A204.1 (cell line): ENCODE results near the gene IFT88.
"Not testable (repeated sequence)": the region's sequence is repeated elsewhere in the genome, so short reads cannot be mapped to it uniquely, and the experiment has no call there.

Source experiments
- FAIRE-seq: peaks from 2 replicates; lab custom pipeline; 2012; peaks lifted over from hg19 to GRCh38; lab: Jason Lieb, UNC

Gene IFT88

GRCh38 chr13:20633802-20634201 lies 66.8 kb downstream of the IFT88 start:
- no peak for FAIRE-seq

DNA sequence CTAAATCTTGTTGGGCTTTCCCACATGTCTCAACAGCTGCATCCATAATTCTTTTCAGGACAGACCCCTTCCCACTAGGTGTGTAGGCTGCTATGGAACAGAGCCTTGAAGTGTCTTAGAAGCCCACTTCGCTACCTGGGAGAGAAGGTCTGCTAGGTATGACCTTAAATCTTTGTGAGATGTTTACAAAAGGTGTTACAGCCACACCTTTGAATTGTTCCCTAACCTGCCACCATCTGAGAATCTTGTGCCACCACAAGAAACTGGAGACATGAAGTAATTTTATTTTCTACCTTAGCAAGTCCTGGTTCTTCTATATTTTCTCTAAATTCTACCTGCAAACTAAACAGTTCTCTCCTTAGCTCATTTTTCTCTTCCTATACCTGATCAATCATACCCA lies 69.1 kb downstream of the IFT88 start:
- FAIRE-seq, result no peak

- FAIRE-seq, result no peak
Measured at GRCh38 chr13:20637811-20638210, 70.9 kb downstream of the IFT88 start.

- no peak for FAIRE-seq
Measured at GRCh38 chr13:20647758-20648157, 80.8 kb downstream of the IFT88 start.

- no peak for FAIRE-seq
Measured at GRCh38 chr13:20652946-20653345, 86.0 kb downstream of the IFT88 start.

GRCh38 chr13:20654156-20654555 lies 87.2 kb downstream of the IFT88 start:
- FAIRE-seq, result no peak

DNA sequence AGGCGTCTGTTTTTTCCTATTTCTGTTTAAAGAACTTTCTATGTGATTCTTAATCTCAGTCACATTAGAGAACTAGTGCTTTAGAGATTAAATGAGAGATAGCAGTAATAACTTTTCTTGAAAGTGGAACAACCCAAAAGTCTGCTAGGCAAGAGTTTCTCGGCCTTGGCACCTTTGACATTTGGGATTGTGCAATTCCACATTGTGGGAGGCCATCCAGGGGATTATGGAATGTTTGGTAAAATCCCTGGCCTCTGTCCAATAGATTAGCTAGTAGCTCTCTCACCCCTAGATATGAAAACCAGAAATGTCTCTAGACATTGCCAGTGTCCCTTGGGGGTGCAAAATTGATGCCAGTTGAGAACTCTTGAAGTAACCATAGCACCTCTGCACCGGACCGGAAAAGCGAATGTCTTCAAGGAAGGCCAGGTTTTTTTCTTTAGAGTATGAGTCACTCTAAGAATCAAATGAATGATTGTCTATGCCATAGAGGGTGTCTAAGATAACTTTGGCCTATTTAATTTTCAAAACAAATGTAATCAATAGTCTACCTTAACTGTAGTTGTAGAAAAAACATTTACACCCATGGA lies 91.6 kb downstream of the IFT88 start:
- no peak for FAIRE-seq

DNA sequence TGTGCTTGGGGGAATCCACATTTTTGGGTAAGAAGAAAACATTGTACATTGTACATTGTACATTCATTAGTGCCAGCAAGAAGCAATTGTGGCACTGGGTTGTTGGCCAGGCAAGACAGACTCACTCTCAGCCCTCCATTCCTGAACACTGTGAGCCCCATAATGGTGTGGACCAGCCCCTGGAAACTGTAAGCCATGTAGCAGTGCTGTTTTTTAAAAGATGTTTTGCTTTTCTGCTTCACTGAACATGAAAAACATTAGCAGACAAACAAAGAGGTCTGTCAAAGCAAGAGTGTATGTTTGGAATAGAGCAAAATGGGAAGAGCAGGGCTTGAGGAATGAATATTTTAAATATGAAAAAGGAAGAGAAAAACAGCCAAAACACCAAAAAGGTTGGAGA lies 97.4 kb downstream of the IFT88 start:
- no peak for FAIRE-seq

DNA sequence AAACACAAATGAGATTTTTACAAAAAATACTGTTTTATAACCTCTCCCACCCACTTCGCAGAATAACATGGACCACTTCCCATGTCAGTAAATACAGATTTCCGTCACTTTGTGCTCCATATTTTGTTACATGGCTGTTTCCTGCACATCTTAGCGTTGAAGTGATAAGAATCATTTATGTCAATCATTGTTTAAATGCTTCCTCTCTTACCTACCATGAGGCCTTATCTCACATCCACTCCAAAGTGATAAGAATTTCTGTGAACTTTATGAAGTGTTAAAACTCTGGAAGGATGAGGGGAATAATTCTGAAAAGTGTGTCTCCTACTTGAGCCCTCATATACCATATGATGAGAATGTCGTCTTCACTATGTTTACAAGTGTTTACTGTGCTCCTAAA lies 100.0 kb downstream of the IFT88 start:
- no peak for FAIRE-seq

- no peak for FAIRE-seq
Measured at GRCh38 chr13:20667857-20668437, 101.0 kb downstream of the IFT88 start.

GRCh38 chr13:20669162-20669561 lies 102.2 kb downstream of the IFT88 start:
- no peak for FAIRE-seq

DNA sequence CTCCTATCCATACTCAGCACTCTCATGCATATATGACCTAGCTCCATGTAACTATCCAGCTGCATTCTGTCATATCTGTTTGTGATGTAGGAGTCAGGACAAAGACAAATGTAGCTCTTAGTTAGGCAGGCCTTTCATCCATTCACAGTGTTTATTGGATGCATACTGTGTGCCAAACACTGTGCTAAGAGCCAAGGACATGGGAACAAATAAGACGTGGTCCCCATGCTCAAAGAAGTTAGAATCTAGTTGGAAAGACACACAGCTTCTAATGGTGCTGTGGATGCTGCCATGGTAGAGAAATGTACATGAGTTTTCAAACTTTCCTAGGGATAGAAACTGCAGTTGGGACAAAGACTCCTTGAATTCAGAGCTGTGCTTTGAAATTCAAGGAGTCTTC lies 104.8 kb downstream of the IFT88 start:
- FAIRE-seq, result no peak

DNA sequence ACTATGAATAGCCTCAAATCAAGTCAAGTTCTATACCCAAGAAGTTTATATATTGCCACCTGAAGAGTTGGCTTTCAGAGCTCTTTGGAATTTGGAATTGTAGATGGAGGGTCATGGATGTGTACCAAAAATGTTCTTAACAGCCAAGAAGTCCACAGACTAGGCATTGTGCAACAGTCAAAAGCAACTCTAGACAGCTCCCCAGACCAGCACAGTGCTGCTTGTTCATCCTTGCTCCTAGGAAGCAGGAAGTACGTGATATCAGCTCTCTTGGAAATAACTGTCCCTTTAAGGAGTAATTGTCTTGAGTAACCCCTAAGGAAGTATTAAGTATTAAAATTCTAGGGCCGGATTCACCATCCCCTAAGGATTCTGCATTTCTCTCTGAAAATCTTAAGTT lies 105.8 kb downstream of the IFT88 start:
- FAIRE-seq, result no peak

GRCh38 chr13:20673715-20674114 lies 106.8 kb downstream of the IFT88 start:
- FAIRE-seq, result no peak

DNA sequence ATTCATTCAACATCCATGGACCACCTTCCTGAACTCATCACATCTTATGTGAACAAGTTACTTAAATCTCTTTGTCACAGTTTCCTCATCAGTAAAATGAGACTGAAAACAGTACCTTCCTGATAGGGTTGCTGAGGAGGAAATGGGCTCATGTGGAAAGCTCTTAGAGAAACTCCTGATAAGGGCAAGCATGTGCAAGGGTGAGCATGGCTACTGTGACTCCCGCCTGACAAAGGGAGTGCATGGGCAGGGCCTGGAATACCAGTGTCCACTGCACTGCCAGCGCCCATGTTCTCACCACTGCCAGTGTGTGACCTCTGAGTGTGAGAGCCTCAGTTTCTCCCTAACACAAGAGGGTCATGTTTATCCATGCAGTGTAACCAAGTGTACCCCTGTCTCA lies 109.3 kb downstream of the IFT88 start:
- FAIRE-seq, result no peak

DNA sequence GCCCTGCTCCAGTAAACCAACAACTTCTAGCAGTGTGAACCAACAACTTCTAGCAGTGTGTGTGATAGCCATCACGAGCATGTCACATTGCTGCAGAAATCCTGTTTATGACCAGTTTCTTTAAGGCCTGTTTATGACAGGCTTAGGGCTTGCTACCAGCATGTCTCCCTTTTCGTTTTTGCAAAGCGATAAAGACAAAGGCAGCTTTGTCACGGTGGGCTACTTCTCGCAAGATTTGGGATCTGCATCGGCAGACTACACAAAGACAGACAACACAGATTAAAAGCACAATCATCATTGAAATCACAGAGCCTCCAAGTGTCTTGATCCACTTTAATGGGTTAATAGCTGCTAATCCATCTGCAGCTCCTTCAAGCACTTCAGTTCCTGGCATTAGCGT lies 111.6 kb downstream of the IFT88 start:
- not testable (repeated sequence) for FAIRE-seq

GRCh38 chr13:20679879-20680278 lies 112.9 kb downstream of the IFT88 start:
- FAIRE-seq, result no peak

DNA sequence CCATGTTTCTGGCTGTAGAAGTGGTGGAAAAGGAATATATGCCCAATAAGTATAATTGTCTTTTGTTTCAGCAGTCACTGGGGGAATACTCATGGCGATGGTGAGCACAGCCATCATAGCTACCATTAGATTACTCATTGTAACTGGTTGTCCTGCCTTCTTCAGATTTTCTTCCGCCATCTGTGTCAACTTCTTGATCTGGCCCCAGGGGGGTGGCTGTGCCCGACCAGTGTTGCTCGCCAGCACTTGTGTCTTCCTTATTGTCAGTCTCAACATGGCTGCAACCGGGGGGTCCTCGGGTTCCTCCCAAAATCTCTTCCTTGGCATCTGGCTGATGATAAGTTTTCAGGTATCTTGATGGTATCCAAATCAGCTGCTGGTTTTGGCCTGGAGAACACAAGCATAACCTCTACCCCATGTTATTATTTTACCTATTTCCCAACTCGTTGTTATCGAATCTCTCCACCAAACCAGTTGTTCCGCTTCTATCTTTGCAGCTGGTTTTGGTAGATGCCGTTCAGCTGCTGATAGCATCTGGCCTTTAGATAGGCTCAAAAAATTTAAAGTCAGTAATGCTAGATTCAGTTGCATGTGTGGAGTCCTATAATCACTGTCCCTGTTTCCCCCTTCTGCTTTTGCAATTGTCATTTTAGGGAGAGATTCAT lies 113.6 kb downstream of the IFT88 start:
- no peak for FAIRE-seq

- not testable (repeated sequence) for FAIRE-seq
Measured at GRCh38 chr13:20681481-20681880, 114.5 kb downstream of the IFT88 start.

GRCh38 chr13:20682061-20682460 lies 115.1 kb downstream of the IFT88 start:
- no peak for FAIRE-seq

DNA sequence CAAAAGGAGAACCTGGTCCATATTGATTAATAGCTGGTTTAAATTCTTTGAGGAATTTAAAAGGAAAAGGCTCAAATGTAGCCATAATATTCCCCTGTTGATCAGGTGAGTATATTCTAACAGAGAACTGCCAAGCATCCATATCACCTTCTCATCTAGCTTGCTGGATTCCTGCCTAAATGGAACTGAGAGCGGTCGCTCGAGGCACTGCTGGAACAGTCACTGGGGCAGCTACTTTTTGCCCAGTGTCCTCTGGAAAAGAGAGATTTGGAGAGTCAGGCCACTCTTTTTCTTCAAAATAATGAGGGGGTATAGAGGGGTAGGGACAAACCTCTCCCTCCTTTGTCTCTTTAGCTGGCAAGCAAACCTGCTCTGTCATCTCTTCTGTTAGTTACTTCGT lies 117.1 kb downstream of the IFT88 start:
- no peak for FAIRE-seq

DNA sequence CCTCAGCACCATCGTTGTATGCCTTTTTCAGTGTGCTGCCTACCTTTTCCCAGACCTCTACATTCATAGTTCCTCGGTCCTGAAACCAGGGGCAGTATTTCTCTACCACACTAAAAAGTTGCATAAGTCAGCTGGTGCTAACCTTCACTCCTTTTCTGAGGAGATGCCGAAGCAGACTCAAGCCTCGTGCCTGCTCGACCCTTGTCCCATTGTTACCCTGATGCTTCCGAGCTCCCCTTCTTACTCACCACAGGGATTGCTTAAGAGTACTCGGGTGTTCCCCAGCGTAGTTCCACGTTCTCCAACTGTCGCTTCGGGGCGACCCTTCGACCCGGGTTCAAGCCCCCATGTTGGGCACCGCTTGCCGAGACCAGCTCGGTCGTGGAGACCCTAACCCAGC lies 117.6 kb downstream of the IFT88 start:
- no peak for FAIRE-seq

DNA sequence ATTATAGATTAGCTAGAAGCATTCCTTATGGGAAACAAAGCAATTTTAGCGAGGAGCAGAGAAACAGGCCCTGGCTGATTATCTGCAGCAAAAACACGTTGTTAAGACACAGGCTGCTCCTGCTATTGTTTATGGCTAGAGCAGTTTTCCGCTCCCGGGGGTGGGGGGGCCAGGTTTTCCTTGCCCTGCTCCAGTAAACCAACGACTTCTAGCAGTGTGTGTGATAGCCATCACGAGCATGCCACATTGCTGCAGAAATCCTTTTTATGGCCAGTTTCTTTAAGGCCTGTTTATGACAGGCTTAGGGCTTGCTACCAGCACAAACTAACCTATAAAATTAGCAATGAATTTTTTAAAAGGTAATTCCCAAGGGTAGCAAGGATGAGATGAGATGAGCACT lies 118.1 kb downstream of the IFT88 start:
- FAIRE-seq, result no peak

GRCh38 chr13:20686167-20686566 lies 119.2 kb downstream of the IFT88 start:
- FAIRE-seq, result no peak
